ENCODE measurements around the gene SLC45A2.

DNA sequence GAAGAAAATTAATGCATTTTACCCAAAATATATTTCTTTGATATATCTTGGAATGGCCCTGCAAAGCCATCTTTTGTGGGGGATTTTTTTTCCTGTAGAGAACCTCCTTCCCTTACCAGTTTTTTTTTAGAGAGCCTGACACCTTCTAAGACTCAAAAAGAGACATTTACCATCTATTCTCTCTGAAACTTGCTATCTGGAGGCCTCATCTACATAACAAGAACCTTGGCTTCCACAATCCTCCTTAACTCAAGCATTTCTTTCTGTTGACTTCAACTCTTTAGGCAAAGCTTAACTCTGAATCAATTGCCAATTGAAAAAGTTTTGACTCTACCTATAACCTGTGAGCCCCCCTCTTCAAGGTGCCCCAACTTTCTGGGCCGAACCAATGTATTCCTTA lies 6.2 kb downstream of the SLC45A2 start:
- no peak for TF ChIP-seq POLR2A (IDR thresholded peaks at IDR 0.05)
- TF ChIP-seq, protein P1, sequence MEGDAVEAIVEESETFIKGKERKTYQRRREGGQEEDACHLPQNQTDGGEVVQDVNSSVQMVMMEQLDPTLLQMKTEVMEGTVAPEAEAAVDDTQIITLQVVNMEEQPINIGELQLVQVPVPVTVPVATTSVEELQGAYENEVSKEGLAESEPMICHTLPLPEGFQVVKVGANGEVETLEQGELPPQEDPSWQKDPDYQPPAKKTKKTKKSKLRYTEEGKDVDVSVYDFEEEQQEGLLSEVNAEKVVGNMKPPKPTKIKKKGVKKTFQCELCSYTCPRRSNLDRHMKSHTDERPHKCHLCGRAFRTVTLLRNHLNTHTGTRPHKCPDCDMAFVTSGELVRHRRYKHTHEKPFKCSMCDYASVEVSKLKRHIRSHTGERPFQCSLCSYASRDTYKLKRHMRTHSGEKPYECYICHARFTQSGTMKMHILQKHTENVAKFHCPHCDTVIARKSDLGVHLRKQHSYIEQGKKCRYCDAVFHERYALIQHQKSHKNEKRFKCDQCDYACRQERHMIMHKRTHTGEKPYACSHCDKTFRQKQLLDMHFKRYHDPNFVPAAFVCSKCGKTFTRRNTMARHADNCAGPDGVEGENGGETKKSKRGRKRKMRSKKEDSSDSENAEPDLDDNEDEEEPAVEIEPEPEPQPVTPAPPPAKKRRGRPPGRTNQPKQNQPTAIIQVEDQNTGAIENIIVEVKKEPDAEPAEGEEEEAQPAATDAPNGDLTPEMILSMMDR (IDR thresholded peaks at IDR 0.05 in 8 of 11, conservative IDR thresholded peaks at IDR 0.05 in 3 of 11): no peak
